Ovary (tissue), 3 donors: ENCODE measurements around the gene CABP4.

Experiments used
- POLR2A ChIP-seq: fragments of 450-650 bp; IDR thresholded peaks from one replicate; pipeline ENCODE4 v1.6.1; 2017; ENCODE audit warnings: antibody characterized with exemption, mild to moderate bottlenecking, moderate library complexity
- TF ChIP-seq, protein P1 (sequence below), 3 donors: fragments of 450-650 bp in 2 of 3; fragments of 200-600 bp in 1 of 3; IDR thresholded peaks; one replicate each; pipeline versions ENCODE4 v1.5.1 to v1.8.0; 2016 to 2022; ENCODE audit warnings: antibody characterized with exemption in 3 of 3, mild to moderate bottlenecking in 1 of 3
- donor health status: DM: no; HTN: no; CAD: no.

DNA sequence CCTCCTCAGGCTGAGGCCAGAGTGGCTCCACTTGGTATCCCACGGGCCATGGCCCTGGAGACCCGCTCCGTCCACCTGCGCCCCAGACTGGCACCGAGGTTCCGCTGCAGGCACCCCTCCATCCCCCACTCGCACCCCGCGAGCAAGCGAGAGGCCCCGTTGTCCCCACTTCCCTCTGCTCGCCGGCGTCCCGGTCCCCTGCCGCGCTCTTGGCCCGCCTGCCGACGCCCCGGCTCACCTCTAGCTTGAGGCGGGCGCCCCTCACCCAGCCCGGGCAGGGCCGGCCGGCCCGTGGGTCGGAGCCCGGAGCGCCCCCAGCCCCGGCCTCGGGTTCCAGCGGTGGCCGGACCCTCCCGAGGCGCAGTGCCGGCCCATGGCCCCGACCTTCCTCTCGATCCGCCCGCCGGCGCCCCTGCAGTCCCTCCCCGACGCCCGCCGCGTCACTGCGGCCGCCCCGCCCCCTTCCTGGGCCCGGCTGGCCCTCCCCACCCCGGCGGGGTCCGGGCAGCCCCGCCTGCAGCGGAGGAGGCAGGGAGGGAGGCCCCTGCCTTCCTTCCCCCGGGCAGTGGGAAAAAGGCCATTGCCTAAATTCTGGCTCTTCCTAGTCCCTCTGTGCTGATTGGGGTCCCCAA is 49.9 kb downstream of the CABP4 start, which contains the start of gene PITPNM1:
- TF ChIP-seq, protein P1, sequence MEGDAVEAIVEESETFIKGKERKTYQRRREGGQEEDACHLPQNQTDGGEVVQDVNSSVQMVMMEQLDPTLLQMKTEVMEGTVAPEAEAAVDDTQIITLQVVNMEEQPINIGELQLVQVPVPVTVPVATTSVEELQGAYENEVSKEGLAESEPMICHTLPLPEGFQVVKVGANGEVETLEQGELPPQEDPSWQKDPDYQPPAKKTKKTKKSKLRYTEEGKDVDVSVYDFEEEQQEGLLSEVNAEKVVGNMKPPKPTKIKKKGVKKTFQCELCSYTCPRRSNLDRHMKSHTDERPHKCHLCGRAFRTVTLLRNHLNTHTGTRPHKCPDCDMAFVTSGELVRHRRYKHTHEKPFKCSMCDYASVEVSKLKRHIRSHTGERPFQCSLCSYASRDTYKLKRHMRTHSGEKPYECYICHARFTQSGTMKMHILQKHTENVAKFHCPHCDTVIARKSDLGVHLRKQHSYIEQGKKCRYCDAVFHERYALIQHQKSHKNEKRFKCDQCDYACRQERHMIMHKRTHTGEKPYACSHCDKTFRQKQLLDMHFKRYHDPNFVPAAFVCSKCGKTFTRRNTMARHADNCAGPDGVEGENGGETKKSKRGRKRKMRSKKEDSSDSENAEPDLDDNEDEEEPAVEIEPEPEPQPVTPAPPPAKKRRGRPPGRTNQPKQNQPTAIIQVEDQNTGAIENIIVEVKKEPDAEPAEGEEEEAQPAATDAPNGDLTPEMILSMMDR (IDR thresholded peaks at IDR 0.05) = no peak
- TF ChIP-seq POLR2A = peak; percentile 18
